Ramos (cell line): Measurements from ENCODE around the gene MZB1.
"Not testable (repeated sequence)": the region's sequence is repeated elsewhere in the genome, so short reads cannot be mapped to it uniquely, and the experiment has no call there.

ENCODE experiments used
- in situ Hi-C: fragments of 300-500 bp; cut with MboI; formaldehyde crosslinking; loops from one replicate; pipeline ENCODE4 v1.14.3; 2022; ENCODE audit warnings: low sequenced_read_pairs; ENCODE audit not compliant: unreplicated experiment

The MZB1 gene

GRCh38 chr5:139379626-139380449 lies 9.9 kb downstream of the MZB1 start:
- in situ Hi-C loops = no loop called here

GRCh38 chr5:139378941-139379361 lies 10.8 kb downstream of the MZB1 start:
- in situ Hi-C loops = no loop called here

DNA sequence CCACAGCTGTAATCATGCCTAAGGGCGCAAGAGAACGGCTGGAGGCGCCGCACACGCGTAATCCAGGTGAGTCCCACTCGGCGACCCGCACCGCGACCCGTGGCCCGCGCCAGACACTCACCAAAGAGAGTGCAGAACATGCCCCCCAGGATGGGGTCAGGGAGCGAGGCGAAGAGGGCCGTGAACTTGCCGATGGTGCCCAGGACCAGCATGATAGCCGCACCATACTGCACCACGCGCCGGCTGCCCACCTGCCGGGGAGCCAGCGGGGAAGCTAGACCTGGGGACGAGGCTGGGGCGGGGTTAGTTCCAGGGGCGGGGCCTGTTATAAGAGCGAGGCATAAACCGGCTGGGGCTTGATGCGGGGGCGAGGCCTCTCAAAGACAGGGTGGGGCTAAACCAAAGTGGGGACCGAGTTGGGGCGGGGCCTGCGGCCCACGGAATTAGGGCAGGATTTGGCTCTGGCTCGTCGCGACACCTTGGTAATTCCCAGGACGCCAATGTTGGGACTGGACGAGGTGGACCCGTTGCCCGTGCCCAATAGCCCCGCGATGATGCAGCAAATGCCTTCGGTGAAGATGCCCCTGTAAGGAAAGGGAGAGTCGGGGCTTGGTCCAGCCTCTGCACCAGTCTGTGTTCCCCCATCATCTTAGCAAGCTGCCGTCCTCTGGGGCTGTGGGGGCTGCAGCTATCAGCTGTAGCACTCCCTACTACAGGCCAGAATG lies 11.4 kb downstream of the MZB1 start:
- in situ Hi-C loops = no loop called here

- in situ Hi-C loops = no loop called here
Measured at GRCh38 chr5:139377226-139377625, 12.5 kb downstream of the MZB1 start.

DNA sequence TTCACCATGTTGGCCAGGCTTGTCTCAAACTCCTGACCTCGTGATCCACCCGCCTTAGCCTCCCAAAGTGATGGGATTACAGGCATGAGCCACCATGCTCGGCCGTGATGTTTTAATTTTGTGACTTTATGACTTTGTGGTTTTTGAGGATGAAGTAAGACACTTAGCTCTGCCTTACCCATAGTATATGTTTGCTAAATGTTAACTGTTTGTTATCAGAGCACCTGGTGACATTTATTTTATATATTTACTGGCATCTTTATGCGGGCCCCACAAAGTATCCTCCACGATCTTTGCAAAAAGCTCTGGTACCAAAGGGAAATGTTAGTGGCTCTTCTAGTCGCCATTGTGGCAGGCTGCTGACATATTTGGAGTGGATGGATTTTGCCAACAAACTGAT lies 13.3 kb downstream of the MZB1 start:
- in situ Hi-C loops = no loop called here

DNA sequence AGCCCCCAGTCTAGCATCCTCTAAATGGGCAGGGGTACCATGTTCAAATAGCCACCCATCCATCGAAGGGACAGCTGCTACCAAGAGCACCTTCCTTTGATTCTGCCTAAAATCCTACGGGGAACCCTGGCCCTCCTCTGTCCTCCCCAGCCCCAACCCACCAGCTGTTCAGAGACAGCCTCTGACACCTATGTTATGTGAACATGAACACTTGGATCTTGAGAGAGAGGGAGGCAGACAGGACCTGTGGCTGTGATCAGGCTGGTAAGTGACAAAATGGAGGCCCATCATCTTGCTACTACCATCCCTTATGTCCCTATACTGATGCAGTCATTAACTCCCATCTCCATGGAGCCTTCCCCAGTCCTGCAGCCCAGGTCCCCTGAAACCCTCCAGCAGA lies 14.8 kb downstream of the MZB1 start:
- in situ Hi-C loops = no loop called here

- in situ Hi-C loops = no loop called here
Measured at GRCh38 chr5:139371482-139372435, 18.0 kb downstream of the MZB1 start.

- in situ Hi-C loops = no loop called here
Measured at GRCh38 chr5:139369181-139369580, 20.5 kb downstream of the MZB1 start.

GRCh38 chr5:139368613-139369012 lies 21.1 kb downstream of the MZB1 start:
- in situ Hi-C loops = no loop called here

GRCh38 chr5:139364466-139364865 lies 25.2 kb downstream of the MZB1 start:
- in situ Hi-C loops = no loop called here

GRCh38 chr5:139363937-139364336 lies 25.8 kb downstream of the MZB1 start:
- in situ Hi-C loops = no loop called here

- in situ Hi-C loops = no loop called here
Measured at GRCh38 chr5:139361835-139362429, 27.8 kb downstream of the MZB1 start.

GRCh38 chr5:139360384-139360783 lies 29.3 kb downstream of the MZB1 start:
- in situ Hi-C loops = no loop called here

DNA sequence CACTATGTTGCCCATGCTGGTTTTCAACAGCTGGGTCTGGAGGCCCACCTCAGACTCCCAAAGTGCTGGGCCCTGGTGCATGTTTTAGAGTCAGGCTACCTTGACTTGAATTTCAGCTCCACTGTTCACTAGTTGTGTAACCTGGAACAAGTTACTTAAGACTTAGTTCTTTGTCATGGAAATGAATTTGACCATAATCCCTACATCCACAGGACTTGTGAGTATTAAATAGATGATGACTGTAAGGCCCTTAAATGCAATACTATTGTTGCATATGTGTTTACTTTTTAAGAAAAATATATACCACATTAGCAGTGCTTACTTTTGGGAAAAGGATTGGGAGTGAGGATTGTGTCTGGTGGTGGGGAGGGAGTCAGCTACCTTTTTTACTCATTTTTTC lies 31.6 kb downstream of the MZB1 start:
- in situ Hi-C loops = no loop called here

GRCh38 chr5:139355900-139356299 lies 33.8 kb downstream of the MZB1 start:
- in situ Hi-C loops = not testable (repeated sequence)

- in situ Hi-C loops = no loop called here
Measured at GRCh38 chr5:139354186-139354585, 35.5 kb downstream of the MZB1 start.

- in situ Hi-C loops = not testable (repeated sequence)
Measured at GRCh38 chr5:139347863-139348262, 41.9 kb downstream of the MZB1 start.

DNA sequence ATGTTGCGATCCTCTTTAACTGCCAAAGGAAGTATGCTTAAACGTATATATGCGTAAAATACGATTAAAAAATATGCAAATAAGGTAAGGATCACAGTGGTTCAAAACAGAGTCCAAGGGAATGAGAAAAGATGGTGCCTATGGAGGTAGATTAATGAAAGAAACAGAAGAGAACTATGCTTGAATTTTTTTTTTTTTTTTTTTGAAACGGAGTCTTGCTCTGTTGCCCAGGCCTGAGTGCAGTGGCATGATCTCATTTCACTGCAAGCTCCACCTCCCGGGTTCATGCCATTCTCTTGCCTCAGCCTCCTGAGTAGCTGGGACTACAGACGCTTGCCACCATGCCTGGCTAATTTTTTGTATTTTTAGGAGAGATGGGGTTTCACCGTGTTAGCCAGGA lies 44.3 kb downstream of the MZB1 start:
- in situ Hi-C loops = not testable (repeated sequence)

DNA sequence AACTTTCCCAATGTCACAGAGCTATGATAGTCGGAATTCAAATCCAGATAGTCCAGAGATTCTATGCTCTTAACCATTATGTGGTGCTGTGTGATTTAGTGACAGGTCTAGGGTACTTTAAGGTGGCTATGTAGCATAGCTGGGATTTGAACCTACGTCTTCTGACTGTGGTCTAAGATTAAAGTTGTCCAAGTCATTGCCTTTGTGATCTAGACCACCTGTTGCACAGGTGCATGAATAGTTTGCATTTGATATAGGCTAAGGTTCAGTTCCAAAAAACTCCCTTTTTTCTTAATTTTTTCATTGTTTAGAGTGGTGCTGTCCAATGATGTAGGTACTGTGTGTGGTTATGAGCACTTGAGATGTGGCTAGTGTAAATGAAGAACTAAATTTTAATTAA lies 45.5 kb downstream of the MZB1 start:
- in situ Hi-C loops = no loop called here

GRCh38 chr5:139343476-139343875 lies 46.2 kb downstream of the MZB1 start:
- in situ Hi-C loops = no loop called here
